Neuronal stem cell (in vitro differentiated cells): ENCODE measurements around the gene ENG.

Experiments
- DNase-seq: peaks from one replicate; pipeline ENCODE4 v3.0.0-alpha.2; 2013; ENCODE audit warnings: low spot score
- H2AFZ ChIP-seq: one replicate; pipeline ENCODE4 v1.6.1; 2013; ENCODE audit warnings: mild to moderate bottlenecking, low read length, inconsistent platforms
- H2AK5ac ChIP-seq: 2 replicates; pipeline ENCODE4 v1.6.1; 2013; ENCODE audit warnings: low read depth, mild to moderate bottlenecking, inconsistent platforms, low read length, moderate library complexity, mixed read lengths
- H2BK120ac ChIP-seq: 2 replicates; pipeline ENCODE4 v1.6.1; 2013; ENCODE audit warnings: low read depth, mild to moderate bottlenecking, inconsistent platforms, low read length, moderate library complexity, mixed read lengths
- H2BK12ac ChIP-seq: one replicate; pipeline ENCODE4 v1.6.1; 2013; ENCODE audit warnings: low read length, inconsistent platforms
- H2BK15ac ChIP-seq: 2 replicates; pipeline ENCODE4 v1.6.1; 2013; ENCODE audit warnings: mild to moderate bottlenecking, low read length, inconsistent platforms, mixed read lengths
- H2BK5ac ChIP-seq: one replicate; pipeline ENCODE4 v1.6.1; 2013; ENCODE audit warnings: inconsistent platforms, mild to moderate bottlenecking, low read length, moderate library complexity
- H3K14ac ChIP-seq: one replicate; pipeline ENCODE4 v1.6.1; 2013; ENCODE audit warnings: low read length, inconsistent platforms
- H3K18ac ChIP-seq: 2 replicates; pipeline ENCODE4 v1.6.1; 2013; ENCODE audit warnings: low read length, inconsistent platforms
- H3K23ac ChIP-seq: 2 replicates; pipeline ENCODE4 v1.6.1; 2013; ENCODE audit warnings: low read depth, mild to moderate bottlenecking, mixed read lengths, low read length, inconsistent platforms; ENCODE audit not compliant: poor library complexity
- H3K27ac ChIP-seq: replicated peaks from 3 replicates; pipeline ENCODE4 v1.5.1; 2013; ENCODE audit warnings: low read length, inconsistent platforms
- H3K27me3 ChIP-seq, 3 experiments: 2 replicates each; pipeline ENCODE4 v1.6.1; 2013; ENCODE audit warnings: low read length in 3 of 3, mild to moderate bottlenecking in 2 of 3, inconsistent platforms in 1 of 3, low read depth in 1 of 3, mixed read lengths in 1 of 3, moderate library complexity in 1 of 3; ENCODE audit not compliant: control insufficient read depth in 3 of 3, insufficient read depth in 3 of 3
- H3K36me3 ChIP-seq, 2 donors: replicated peaks in 1 of 2; 2 replicates each; pipeline ENCODE4 v1.6.1; 2013; ENCODE audit warnings: low read length in 2 of 2; ENCODE audit not compliant: control insufficient read depth in 2 of 2, insufficient read depth in 2 of 2
- H3K4ac ChIP-seq: 2 replicates; pipeline ENCODE4 v1.6.1; 2013; ENCODE audit warnings: inconsistent platforms, mild to moderate bottlenecking, low read length, moderate library complexity
- H3K4me1 ChIP-seq, 2 donors: 1 replicate in 1 of 2; 2 replicates in 1 of 2; pipeline ENCODE4 v1.6.1; 2013; ENCODE audit warnings: low read length in 2 of 2, low read depth in 1 of 2; ENCODE audit not compliant: control insufficient read depth in 2 of 2, insufficient read depth in 1 of 2
- H3K4me2 ChIP-seq: one replicate; pipeline ENCODE4 v1.6.1; 2013; ENCODE audit warnings: mild to moderate bottlenecking, low read length, inconsistent platforms; ENCODE audit not compliant: insufficient read depth, poor library complexity, severe bottlenecking
- H3K4me3 ChIP-seq, 2 donors: 2 replicates each; pipeline ENCODE4 v1.5.1; 2013; ENCODE audit warnings: low read length in 2 of 2, mild to moderate bottlenecking in 2 of 2, inconsistent platforms in 1 of 2, moderate library complexity in 1 of 2
- H3K79me1 ChIP-seq: one replicate; pipeline ENCODE4 v1.6.1; 2013; ENCODE audit warnings: low read depth, mild to moderate bottlenecking, inconsistent platforms, low read length, moderate library complexity
- H3K9ac ChIP-seq: one replicate; pipeline ENCODE4 v1.6.1; 2013; ENCODE audit warnings: mild to moderate bottlenecking, low read depth, low read length, inconsistent platforms; ENCODE audit not compliant: poor library complexity
- H3K9me3 ChIP-seq, 2 donors: replicated peaks in 1 of 2; 2 replicates each; pipeline versions ENCODE3 to v1.6.1; 2013; ENCODE audit warnings: low read length in 2 of 2, mild to moderate bottlenecking in 2 of 2, inconsistent platforms in 1 of 2, low read depth in 1 of 2, mixed read lengths in 1 of 2, moderate library complexity in 1 of 2; ENCODE audit not compliant: control insufficient read depth in 2 of 2, insufficient read depth in 1 of 2
- H4K8ac ChIP-seq: one replicate; pipeline ENCODE4 v1.6.1; 2013; ENCODE audit warnings: low read depth, mild to moderate bottlenecking, inconsistent platforms, low read length, moderate library complexity
- H4K91ac ChIP-seq: one replicate; pipeline ENCODE4 v1.6.1; 2013; ENCODE audit warnings: low read length, low read depth, mild to moderate bottlenecking, inconsistent platforms; ENCODE audit not compliant: poor library complexity
- WGBS, 2 donors: extraction: QIAGEN DNeasy Blood & Tissue Kit; methylation state at CpG; one replicate each; pipeline ENCODE4 v1.1.7; 2013; ENCODE audit warnings: missing lambda C conversion rate in 2 of 2, mixed read lengths in 1 of 2; ENCODE audit not compliant: insufficient read length in 2 of 2, insufficient replicate concordance in 1 of 2; ENCODE audit errors: extremely low coverage in 2 of 2; 5-methylcytosine and 5-hydroxymethylcytosine counted together

ENG gene

DNA sequence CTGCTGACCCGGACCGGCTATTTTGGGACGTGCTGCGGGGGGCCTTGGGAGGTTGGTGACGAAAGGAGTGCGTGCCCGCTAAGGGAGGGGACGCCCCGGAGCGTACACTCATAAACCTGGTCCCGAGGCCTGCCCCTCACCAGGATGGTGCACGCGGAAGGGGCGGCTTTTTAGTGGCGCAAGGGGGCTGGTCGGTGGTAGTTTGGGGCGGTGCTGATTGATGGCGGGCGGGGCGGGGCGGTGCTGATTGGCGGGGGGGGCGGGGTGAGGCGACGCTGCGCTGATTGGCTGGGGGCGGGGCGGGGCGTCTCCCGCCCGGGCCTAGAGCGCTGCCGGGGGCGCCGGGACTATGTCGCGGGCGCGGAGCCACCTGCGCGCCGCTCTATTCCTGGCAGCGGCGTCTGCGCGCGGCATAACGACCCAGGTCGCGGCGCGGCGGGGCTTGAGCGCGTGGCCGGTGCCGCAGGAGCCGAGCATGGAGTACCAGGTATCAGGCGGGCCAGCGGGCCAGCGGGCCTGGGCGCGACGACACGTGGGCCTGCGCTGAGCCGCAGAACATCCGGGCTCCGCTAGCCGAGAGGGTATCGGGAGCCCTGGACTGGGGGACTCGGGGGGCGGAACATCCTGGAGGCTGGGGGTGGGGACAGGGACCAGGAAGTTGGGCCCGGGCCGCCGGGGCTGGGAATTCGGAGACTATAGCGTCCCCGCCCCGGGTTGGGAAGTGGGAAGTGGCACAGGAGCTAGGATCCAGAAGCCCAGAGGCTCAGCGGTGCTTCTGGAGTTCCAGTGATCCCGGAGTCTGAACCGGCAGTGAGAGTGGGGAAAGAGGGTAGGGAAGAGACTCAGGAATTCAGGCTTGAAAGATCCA, 51.6 kb downstream of the ENG start, which contains the start of gene FPGS:
FPGS (plus strand) TSS at position 307 of the 868 bp plus-strand sequence; CDS start at position 350, 43 bp downstream.
- Histone ChIP-seq H3K18ac (peak within 1 kb of the TSS; percentile 100), H3K4ac (no peak within 1 kb of the TSS), H2BK15ac (no peak within 1 kb of the TSS), H2AK5ac (no peak within 1 kb of the TSS), H3K9me3 (no peaks in the 10 kb centered on the region), H3K4me3 (peak within 1 kb of the TSS; percentile 82 to 95), H3K9ac (peak within 1 kb of the TSS; percentile 97), H3K36me3 (peaks cover 8 to 36% of the 10 kb centered on the region in 2 donors), H4K8ac (peak within 1 kb of the TSS; percentile 70), H3K27ac (peak within 1 kb of the TSS; percentile 85), H4K91ac (peak within 1 kb of the TSS; percentile 95), H2BK12ac (peak within 1 kb of the TSS; percentile 41), H3K23ac (peak within 1 kb of the TSS; percentile 97), H3K27me3 (no peaks in the 10 kb centered on the region), H3K4me2 (peak within 1 kb of the TSS; percentile 80), H2AFZ (peak within 1 kb of the TSS; percentile 100), H3K4me1 (peaks cover 11 to 15% of the 10 kb centered on the region in 2 donors), H2BK120ac (peak within 1 kb of the TSS; percentile 81), H3K79me1 (peaks cover 10% of the 10 kb centered on the region), H3K14ac (no peak within 1 kb of the TSS), H2BK5ac (peak within 1 kb of the TSS; percentile 53)
- WGBS, 2 donors = no CpG with 5 or more reads among the region's 83 CpGs
- DNase-seq = peak; percentile 82

DNA sequence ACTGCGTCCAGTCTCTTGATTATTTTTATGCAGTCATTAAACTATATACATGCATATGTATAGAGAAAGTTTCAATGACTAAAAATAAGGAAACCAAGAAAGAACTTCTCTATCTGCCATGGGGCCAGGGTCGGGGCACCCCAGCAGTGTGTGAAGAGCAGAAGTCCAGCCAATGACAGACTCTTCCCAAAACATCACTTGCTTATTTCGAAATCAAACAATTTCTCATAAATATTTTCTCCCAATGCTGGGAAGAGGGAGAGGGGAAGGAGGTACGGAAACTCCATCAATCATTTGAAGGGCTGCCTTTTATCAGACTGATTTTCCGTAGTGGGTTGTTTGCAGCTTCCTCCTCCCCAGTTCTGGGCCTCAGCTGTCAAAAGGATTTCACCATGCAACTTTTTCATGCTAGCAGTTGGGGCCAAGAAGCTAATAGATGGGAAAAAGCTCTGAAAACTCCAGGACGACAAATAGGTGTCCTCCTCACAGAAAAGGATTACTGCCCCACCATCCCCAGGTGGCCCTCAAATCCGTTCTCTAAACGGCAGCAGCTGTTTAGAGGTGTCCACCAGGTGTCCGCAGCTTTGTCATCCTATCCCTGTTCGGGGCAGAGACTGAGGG, 52.4 kb downstream of the ENG start:
- no peak overlapping the region for H4K91ac ChIP-seq
- peak overlapping the region; percentile 80 for H3K4me2 ChIP-seq
- peaks cover 11 to 15% of the 10 kb centered on the region in 2 donors for H3K4me1 ChIP-seq
- H3K27ac ChIP-seq = peak overlapping the region; percentile 13
- peaks cover 10% of the 10 kb centered on the region for H3K79me1 ChIP-seq
- H3K9ac ChIP-seq = peak overlapping the region; percentile 12
- no peak overlapping the region for H3K4ac ChIP-seq
- H2BK120ac ChIP-seq = no peak overlapping the region
- no peak overlapping the region for H2BK12ac ChIP-seq
- no peaks in the 10 kb centered on the region for H3K27me3 ChIP-seq
- peak overlapping the region; percentile 97 for H3K18ac ChIP-seq
- H4K8ac ChIP-seq = no peak overlapping the region
- H2BK15ac ChIP-seq = no peak overlapping the region
- WGBS, 2 donors = no CpG with 5 or more reads among the region's 10 CpGs
- H3K9me3 ChIP-seq = no peaks in the 10 kb centered on the region
- H3K36me3 ChIP-seq = peaks cover 3 to 28% of the 10 kb centered on the region in 2 donors
- no peak overlapping the region for H3K14ac ChIP-seq
- no peak overlapping the region for H2BK5ac ChIP-seq
- no peak overlapping the region for H2AK5ac ChIP-seq
- peak overlapping the region; percentile 100 for H2AFZ ChIP-seq
- no peak for DNase-seq
- peak overlapping the region; percentile 50 for H3K23ac ChIP-seq
- H3K4me3 ChIP-seq = peak overlapping the region; percentile 78 to 95

DNA sequence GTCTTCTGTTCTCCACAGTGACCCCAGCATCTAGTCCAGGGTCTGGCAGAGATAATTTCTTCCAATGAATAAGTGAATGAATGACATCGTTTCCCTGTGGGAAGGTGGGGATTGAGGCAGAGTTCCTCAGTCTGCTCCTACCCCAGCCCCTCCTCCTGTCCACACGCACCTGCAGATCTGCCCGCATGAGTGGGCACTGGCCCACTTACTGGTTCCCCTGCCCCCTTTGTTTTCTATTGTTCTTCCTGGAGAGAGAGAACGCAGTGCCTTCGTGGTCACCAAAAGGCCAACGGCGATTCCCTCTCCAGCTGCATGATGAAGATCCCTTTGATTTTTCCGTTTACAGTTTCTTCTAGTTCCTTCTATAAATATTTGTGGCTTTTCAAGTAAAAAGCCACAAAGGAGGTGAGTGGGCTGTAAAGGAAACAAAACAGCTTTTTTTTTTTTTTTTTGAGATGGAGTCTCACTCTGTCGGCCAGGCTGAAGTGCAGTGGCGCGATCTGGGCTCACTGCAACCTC, 57.5 kb downstream of the ENG start:
- H4K91ac ChIP-seq = no peak overlapping the region
- no peak overlapping the region for H2AFZ ChIP-seq
- no peak overlapping the region for H2BK5ac ChIP-seq
- no peak overlapping the region for H4K8ac ChIP-seq
- no peak overlapping the region for H2BK120ac ChIP-seq
- H3K14ac ChIP-seq = no peak overlapping the region
- H3K9ac ChIP-seq = no peak overlapping the region
- H3K23ac ChIP-seq = no peak overlapping the region
- no peak overlapping the region for H3K4ac ChIP-seq
- H2BK12ac ChIP-seq = no peak overlapping the region
- peaks cover 2 to 20% of the 10 kb centered on the region in 2 donors for H3K36me3 ChIP-seq
- peaks cover under 1 to 3% of the 10 kb centered on the region in 2 donors for H3K4me1 ChIP-seq
- no peak overlapping the region for H2AK5ac ChIP-seq
- H3K79me1 ChIP-seq = no peaks in the 10 kb centered on the region
- no peak overlapping the region for H3K4me3 ChIP-seq
- no peaks in the 10 kb centered on the region for H3K9me3 ChIP-seq
- H3K27ac ChIP-seq = no peak overlapping the region
- no peak for DNase-seq
- no peaks in the 10 kb centered on the region for H3K27me3 ChIP-seq
- no CpG with 5 or more reads among the region's 11 CpGs for WGBS, 2 donors
- no peak overlapping the region for H3K4me2 ChIP-seq
- H3K18ac ChIP-seq = peak overlapping the region; percentile 67
- H2BK15ac ChIP-seq = no peak overlapping the region
